GM23338 (cell line): ENCODE results near the gene CABLES1. TPM values are rescaled to one million over a fixed set of nuclear protein-coding genes. Genes with fewer than 3 reads are reported as not detected.

Experiments used
- ATAC-seq: fragments of 200-7000 bp; cut with Tn5 transposase; 3 replicates; pipeline ENCODE4 v1.9.1; 2020
- DNase-seq: peaks from one replicate; pipeline ENCODE4 v3.0.0-alpha.2; 2015; ENCODE audit warnings: low spot score
- H2AFZ ChIP-seq: fragments of 200-600 bp; sonication (generic); 2 replicates; pipeline ENCODE4 v1.8.0; 2016; ENCODE audit warnings: antibody characterized with exemption, mild to moderate bottlenecking, moderate library complexity
- H3F3A ChIP-seq: fragments of 200-600 bp; sonication (generic); replicated peaks from 2 replicates; pipeline ENCODE4 v1.8.0; 2017; ENCODE audit warnings: antibody characterized with exemption, mixed run types, low read depth
- H3K27ac ChIP-seq: fragments of 200-600 bp; sonication (generic); 2 replicates; pipeline ENCODE4 v1.6.1; 2016; ENCODE audit warnings: low read depth
- H3K27me3 ChIP-seq: fragments of 200-600 bp; sonication (generic); 2 replicates; pipeline ENCODE4 v1.8.0; 2016; ENCODE audit warnings: mild to moderate bottlenecking, mixed run types, moderate library complexity; ENCODE audit not compliant: insufficient read depth
- H3K36me3 ChIP-seq: fragments of 200-600 bp; sonication (generic); 2 replicates; pipeline ENCODE4 v1.8.0; 2016; ENCODE audit warnings: mild to moderate bottlenecking; ENCODE audit not compliant: insufficient read depth
- H3K4me1 ChIP-seq: fragments of 200-600 bp; sonication (generic); 2 replicates; pipeline ENCODE4 v1.8.0; 2016; ENCODE audit warnings: mild to moderate bottlenecking, moderate library complexity; ENCODE audit not compliant: insufficient read depth
- H3K4me2 ChIP-seq: fragments of 200-600 bp; sonication (generic); 2 replicates; pipeline ENCODE4 v1.7.1; 2017; ENCODE audit warnings: mixed run types
- H3K4me3 ChIP-seq: fragments of 200-600 bp; sonication (generic); 2 replicates; pipeline ENCODE4 v1.6.1; 2016; ENCODE audit warnings: mixed run types
- H3K79me2 ChIP-seq: fragments of 200-600 bp; sonication (generic); replicated peaks from 2 replicates; pipeline ENCODE4 v1.8.0; 2017; ENCODE audit warnings: mild to moderate bottlenecking; ENCODE audit not compliant: insufficient read depth
- H3K9me2 ChIP-seq: fragments of 200-600 bp; sonication (generic); 2 replicates; pipeline ENCODE4 v1.8.0; 2017; ENCODE audit not compliant: insufficient read depth
- H4K20me1 ChIP-seq: fragments of 200-600 bp; sonication (generic); replicated peaks from 2 replicates; pipeline ENCODE4 v1.8.0; 2017; ENCODE audit warnings: mild to moderate bottlenecking; ENCODE audit not compliant: insufficient read depth
- H3K27ac Mint-ChIP-seq: 2 replicates; pipeline ENCODE4 v1.8.0; 2020; ENCODE audit warnings: inconsistent platforms, mild to moderate bottlenecking, moderate library complexity, mixed read lengths
- H3K27me3 Mint-ChIP-seq: 3 replicates; pipeline ENCODE4 v1.8.0; 2022; ENCODE audit warnings: low read depth, mild to moderate bottlenecking, moderate library complexity, mixed read lengths, inconsistent platforms; ENCODE audit not compliant: insufficient read depth, poor library complexity
- H3K36me3 Mint-ChIP-seq: 3 replicates; pipeline ENCODE4 v1.8.0; 2021; ENCODE audit warnings: low read depth, mild to moderate bottlenecking, inconsistent platforms, moderate library complexity, mixed read lengths
- H3K4me1 Mint-ChIP-seq: 3 replicates; pipeline ENCODE4 v1.8.0; 2020; ENCODE audit warnings: mild to moderate bottlenecking, inconsistent platforms, mixed read lengths
- H3K4me3 Mint-ChIP-seq: 3 replicates; pipeline ENCODE4 v1.8.0; 2021; ENCODE audit warnings: moderate library complexity, mild to moderate bottlenecking, inconsistent platforms, mixed read lengths
- H3K9me3 Mint-ChIP-seq: 3 replicates; pipeline ENCODE4 v1.8.0; 2020; ENCODE audit warnings: moderate library complexity, mild to moderate bottlenecking, inconsistent platforms, mixed read lengths
- CREB1 ChIP-seq: fragments of 250-450 bp; sonication (Bioruptor Pico); IDR thresholded peaks from 2 replicates; pipeline ENCODE4 v1.5.0; 2020; ENCODE audit warnings: low read depth, mild to moderate bottlenecking, moderate library complexity
- EZH2phosphoT487 ChIP-seq: fragments of 200-600 bp; sonication (generic); IDR thresholded peaks from one replicate; pipeline ENCODE4 v1.8.1; 2018; ENCODE audit warnings: antibody characterized with exemption; ENCODE audit not compliant: unreplicated experiment
- JUNB ChIP-seq: IDR thresholded peaks from one replicate; pipeline ENCODE4 v1.6.1; 2016; ENCODE audit warnings: antibody characterized with exemption; ENCODE audit not compliant: unreplicated experiment
- NANOG ChIP-seq: IDR thresholded peaks from 2 replicates; pipeline ENCODE4 v1.6.1; 2016; ENCODE audit warnings: antibody characterized with exemption, borderline replicate concordance
- POLR2AphosphoS5 ChIP-seq: IDR thresholded peaks from 2 replicates; pipeline ENCODE4 v1.6.1; 2016; ENCODE audit warnings: antibody characterized with exemption, low read depth
- STAT1 ChIP-seq: IDR thresholded peaks from one replicate; pipeline ENCODE4 v1.6.1; 2016; ENCODE audit warnings: antibody characterized with exemption; ENCODE audit not compliant: unreplicated experiment
- ZNF114 ChIP-seq: fragments of 250-450 bp; sonication (Bioruptor Pico); IDR thresholded peaks from 2 replicates; pipeline ENCODE4 v1.5.0; 2020; ENCODE audit warnings: mild to moderate bottlenecking, moderate library complexity
- polyA plus RNA-seq: library from polyadenylated mRNA; unstranded; fragments of >200 nt; fragmentation: Nextera tagmentation; extraction: Ambion mirVana; gene quantifications from 2 replicates; pipeline ENCODE4 v1.2.1, GENCODE V29; 2016
- total RNA-seq: library from RNA; depleted of rRNA; stranded (reverse); fragments of >200 nt; shearing (Covaris generic); gene quantifications from 2 replicates; pipeline ENCODE4 v1.2.3, GENCODE V29; 2014
- TF ChIP-seq, protein P1 (sequence below): fragments of 250-450 bp; sonication (Bioruptor Pico); IDR thresholded peaks from 2 replicates; pipeline ENCODE4 v1.5.0; 2020; ENCODE audit warnings: mild to moderate bottlenecking, moderate library complexity

CABLES1 gene
- total and polyA plus RNA-seq, 2 experiments from 2014 or later: 2.6 to 12.4 TPM

DNA sequence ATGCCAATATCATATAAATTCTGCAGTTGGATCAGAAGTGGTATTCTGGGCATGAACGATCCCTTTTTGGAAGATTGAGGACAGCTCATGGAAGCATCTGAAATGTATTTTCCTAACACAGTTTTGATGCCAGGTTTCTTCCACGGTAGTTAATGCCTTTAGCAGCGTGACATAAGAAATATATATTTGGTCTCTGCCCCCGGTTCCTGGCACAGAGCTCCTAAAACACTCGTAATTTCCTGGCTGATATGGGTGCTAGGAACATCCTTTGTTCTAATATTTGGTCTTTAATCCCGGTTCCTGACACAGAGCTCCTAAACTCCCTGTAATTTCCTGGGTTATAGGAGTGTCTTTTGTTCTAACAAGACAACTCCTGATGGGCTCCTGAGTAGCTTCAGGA is 8.2 kb upstream of the CABLES1 start (continued):
- TF ChIP-seq, protein P1, sequence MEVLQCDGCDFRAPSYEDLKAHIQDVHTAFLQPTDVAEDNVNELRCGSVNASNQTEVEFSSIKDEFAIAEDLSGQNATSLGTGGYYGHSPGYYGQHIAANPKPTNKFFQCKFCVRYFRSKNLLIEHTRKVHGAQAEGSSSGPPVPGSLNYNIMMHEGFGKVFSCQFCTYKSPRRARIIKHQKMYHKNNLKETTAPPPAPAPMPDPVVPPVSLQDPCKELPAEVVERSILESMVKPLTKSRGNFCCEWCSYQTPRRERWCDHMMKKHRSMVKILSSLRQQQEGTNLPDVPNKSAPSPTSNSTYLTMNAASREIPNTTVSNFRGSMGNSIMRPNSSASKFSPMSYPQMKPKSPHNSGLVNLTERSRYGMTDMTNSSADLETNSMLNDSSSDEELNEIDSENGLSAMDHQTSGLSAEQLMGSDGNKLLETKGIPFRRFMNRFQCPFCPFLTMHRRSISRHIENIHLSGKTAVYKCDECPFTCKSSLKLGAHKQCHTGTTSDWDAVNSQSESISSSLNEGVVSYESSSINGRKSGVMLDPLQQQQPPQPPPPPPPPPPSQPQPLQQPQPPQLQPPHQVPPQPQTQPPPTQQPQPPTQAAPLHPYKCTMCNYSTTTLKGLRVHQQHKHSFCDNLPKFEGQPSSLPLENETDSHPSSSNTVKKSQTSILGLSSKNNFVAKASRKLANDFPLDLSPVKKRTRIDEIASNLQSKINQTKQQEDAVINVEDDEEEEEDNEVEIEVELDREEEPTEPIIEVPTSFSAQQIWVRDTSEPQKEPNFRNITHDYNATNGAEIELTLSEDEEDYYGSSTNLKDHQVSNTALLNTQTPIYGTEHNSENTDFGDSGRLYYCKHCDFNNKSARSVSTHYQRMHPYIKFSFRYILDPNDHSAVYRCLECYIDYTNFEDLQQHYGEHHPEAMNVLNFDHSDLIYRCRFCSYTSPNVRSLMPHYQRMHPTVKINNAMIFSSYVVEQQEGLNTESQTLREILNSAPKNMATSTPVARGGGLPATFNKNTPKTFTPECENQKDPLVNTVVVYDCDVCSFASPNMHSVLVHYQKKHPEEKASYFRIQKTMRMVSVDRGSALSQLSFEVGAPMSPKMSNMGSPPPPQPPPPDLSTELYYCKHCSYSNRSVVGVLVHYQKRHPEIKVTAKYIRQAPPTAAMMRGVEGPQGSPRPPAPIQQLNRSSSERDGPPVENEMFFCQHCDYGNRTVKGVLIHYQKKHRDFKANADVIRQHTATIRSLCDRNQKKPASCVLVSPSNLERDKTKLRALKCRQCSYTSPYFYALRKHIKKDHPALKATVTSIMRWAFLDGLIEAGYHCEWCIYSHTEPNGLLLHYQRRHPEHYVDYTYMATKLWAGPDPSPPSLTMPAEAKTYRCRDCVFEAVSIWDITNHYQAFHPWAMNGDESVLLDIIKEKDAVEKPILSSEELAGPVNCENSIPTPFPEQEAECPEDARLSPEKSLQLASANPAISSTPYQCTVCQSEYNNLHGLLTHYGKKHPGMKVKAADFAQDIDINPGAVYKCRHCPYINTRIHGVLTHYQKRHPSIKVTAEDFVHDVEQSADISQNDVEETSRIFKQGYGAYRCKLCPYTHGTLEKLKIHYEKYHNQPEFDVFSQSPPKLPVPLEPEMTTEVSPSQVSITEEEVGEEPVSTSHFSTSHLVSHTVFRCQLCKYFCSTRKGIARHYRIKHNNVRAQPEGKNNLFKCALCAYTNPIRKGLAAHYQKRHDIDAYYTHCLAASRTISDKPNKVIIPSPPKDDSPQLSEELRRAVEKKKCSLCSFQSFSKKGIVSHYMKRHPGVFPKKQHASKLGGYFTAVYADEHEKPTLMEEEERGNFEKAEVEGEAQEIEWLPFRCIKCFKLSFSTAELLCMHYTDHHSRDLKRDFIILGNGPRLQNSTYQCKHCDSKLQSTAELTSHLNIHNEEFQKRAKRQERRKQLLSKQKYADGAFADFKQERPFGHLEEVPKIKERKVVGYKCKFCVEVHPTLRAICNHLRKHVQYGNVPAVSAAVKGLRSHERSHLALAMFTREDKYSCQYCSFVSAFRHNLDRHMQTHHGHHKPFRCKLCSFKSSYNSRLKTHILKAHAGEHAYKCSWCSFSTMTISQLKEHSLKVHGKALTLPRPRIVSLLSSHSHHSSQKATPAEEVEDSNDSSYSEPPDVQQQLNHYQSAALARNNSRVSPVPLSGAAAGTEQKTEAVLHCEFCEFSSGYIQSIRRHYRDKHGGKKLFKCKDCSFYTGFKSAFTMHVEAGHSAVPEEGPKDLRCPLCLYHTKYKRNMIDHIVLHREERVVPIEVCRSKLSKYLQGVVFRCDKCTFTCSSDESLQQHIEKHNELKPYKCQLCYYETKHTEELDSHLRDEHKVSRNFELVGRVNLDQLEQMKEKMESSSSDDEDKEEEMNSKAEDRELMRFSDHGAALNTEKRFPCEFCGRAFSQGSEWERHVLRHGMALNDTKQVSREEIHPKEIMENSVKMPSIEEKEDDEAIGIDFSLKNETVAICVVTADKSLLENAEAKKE: no peak
- TF ChIP-seq JUNB (no peak), NANOG (no peak), STAT1 (no peak), EZH2phosphoT487 (no peak), ZNF114 (no peak), POLR2AphosphoS5 (no peak), CREB1 (CRISPR knock-in tag) (no peak)

DNA sequence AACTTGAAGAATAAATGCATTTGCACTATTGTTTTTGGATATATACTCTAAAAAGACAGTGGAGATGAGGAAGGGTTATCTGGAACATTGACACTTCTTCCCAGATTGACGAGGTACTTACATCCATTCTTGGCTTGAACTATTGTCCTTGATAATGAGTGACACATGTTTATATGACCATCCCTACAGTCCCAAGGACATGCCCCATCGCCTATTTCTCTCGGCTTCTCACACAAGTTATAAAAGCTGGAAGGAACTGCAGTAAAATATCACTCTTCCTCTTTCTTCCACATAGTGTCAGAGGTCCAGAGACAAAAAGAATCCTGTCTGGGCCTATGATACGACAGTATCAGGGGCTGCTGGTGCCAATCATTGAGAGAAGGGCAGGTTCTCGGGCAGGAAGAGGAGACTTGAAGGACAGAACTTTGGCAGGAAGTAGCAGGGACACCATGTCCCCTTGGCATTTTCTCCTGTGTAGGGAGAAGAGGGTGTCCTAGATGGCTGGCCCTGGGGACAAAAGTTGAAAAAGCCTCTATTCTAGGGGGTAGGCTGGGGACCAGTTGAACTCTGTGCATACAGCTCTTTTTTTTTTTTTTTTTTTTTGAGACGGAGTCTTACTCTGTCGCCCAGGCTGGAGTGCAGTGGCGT is 5.8 kb upstream of the CABLES1 start:
- Histone ChIP-seq H2AFZ (no peak overlapping the region), H3K4me2 (no peak overlapping the region), H3K27ac (no peak overlapping the region), H3K36me3 (no peaks in the 10 kb centered on the region), H3F3A (peaks cover under 1% of the 10 kb centered on the region), H4K20me1 (no peaks in the 10 kb centered on the region), H3K79me2 (no peaks in the 10 kb centered on the region), H3K27me3 (peaks cover under 1% of the 10 kb centered on the region; the same call in 1 of the 2 replicates), H3K9me2 (no peaks in the 10 kb centered on the region), H3K4me3 (no peak overlapping the region), H3K4me1 (peaks cover 28% of the 10 kb centered on the region)
- no peak for ATAC-seq
- Mint-ChIP-seq H3K4me3 (no peak overlapping the region), H3K36me3 (no peaks in the 10 kb centered on the region), H3K9me3 (no peaks in the 10 kb centered on the region), H3K27me3 (peaks cover 14% of the 10 kb centered on the region), H3K4me1 (peaks cover 29% of the 10 kb centered on the region), H3K27ac (no peak overlapping the region; the same call in 1 of the 2 replicates)
- no peak for TF ChIP-seq STAT1
- DNase-seq: no peak
